GM23338 (cell line): ENCODE data around the gene IGF1R. TPM values are rescaled to one million over a fixed set of nuclear protein-coding genes. Genes with fewer than 3 reads are reported as not detected.

ENCODE experiments used
- ATAC-seq: fragments of 200-7000 bp; cut with Tn5 transposase; 3 replicates; pipeline ENCODE4 v1.9.1; 2020
- DNase-seq: peaks from one replicate; pipeline ENCODE4 v3.0.0-alpha.2; 2015; ENCODE audit warnings: low spot score
- H2AFZ ChIP-seq: fragments of 200-600 bp; sonication (generic); 2 replicates; pipeline ENCODE4 v1.8.0; 2016; ENCODE audit warnings: antibody characterized with exemption, mild to moderate bottlenecking, moderate library complexity
- H3F3A ChIP-seq: fragments of 200-600 bp; sonication (generic); replicated peaks from 2 replicates; pipeline ENCODE4 v1.8.0; 2017; ENCODE audit warnings: antibody characterized with exemption, mixed run types, low read depth
- H3K27ac ChIP-seq: fragments of 200-600 bp; sonication (generic); 2 replicates; pipeline ENCODE4 v1.6.1; 2016; ENCODE audit warnings: low read depth
- H3K27me3 ChIP-seq: fragments of 200-600 bp; sonication (generic); 2 replicates; pipeline ENCODE4 v1.8.0; 2016; ENCODE audit warnings: mild to moderate bottlenecking, mixed run types, moderate library complexity; ENCODE audit not compliant: insufficient read depth
- H3K36me3 ChIP-seq: fragments of 200-600 bp; sonication (generic); 2 replicates; pipeline ENCODE4 v1.8.0; 2016; ENCODE audit warnings: mild to moderate bottlenecking; ENCODE audit not compliant: insufficient read depth
- H3K4me1 ChIP-seq: fragments of 200-600 bp; sonication (generic); 2 replicates; pipeline ENCODE4 v1.8.0; 2016; ENCODE audit warnings: mild to moderate bottlenecking, moderate library complexity; ENCODE audit not compliant: insufficient read depth
- H3K4me2 ChIP-seq: fragments of 200-600 bp; sonication (generic); 2 replicates; pipeline ENCODE4 v1.7.1; 2017; ENCODE audit warnings: mixed run types
- H3K4me3 ChIP-seq: fragments of 200-600 bp; sonication (generic); 2 replicates; pipeline ENCODE4 v1.6.1; 2016; ENCODE audit warnings: mixed run types
- H3K79me2 ChIP-seq: fragments of 200-600 bp; sonication (generic); replicated peaks from 2 replicates; pipeline ENCODE4 v1.8.0; 2017; ENCODE audit warnings: mild to moderate bottlenecking; ENCODE audit not compliant: insufficient read depth
- H3K9me2 ChIP-seq: fragments of 200-600 bp; sonication (generic); 2 replicates; pipeline ENCODE4 v1.8.0; 2017; ENCODE audit not compliant: insufficient read depth
- H4K20me1 ChIP-seq: fragments of 200-600 bp; sonication (generic); replicated peaks from 2 replicates; pipeline ENCODE4 v1.8.0; 2017; ENCODE audit warnings: mild to moderate bottlenecking; ENCODE audit not compliant: insufficient read depth
- H3K27ac Mint-ChIP-seq: 2 replicates; pipeline ENCODE4 v1.8.0; 2020; ENCODE audit warnings: inconsistent platforms, mild to moderate bottlenecking, moderate library complexity, mixed read lengths
- H3K27me3 Mint-ChIP-seq: 3 replicates; pipeline ENCODE4 v1.8.0; 2022; ENCODE audit warnings: low read depth, mild to moderate bottlenecking, moderate library complexity, mixed read lengths, inconsistent platforms; ENCODE audit not compliant: insufficient read depth, poor library complexity
- H3K36me3 Mint-ChIP-seq: 3 replicates; pipeline ENCODE4 v1.8.0; 2021; ENCODE audit warnings: low read depth, mild to moderate bottlenecking, inconsistent platforms, moderate library complexity, mixed read lengths
- H3K4me1 Mint-ChIP-seq: 3 replicates; pipeline ENCODE4 v1.8.0; 2020; ENCODE audit warnings: mild to moderate bottlenecking, inconsistent platforms, mixed read lengths
- H3K4me3 Mint-ChIP-seq: 3 replicates; pipeline ENCODE4 v1.8.0; 2021; ENCODE audit warnings: moderate library complexity, mild to moderate bottlenecking, inconsistent platforms, mixed read lengths
- H3K9me3 Mint-ChIP-seq: 3 replicates; pipeline ENCODE4 v1.8.0; 2020; ENCODE audit warnings: moderate library complexity, mild to moderate bottlenecking, inconsistent platforms, mixed read lengths
- CREB1 ChIP-seq: fragments of 250-450 bp; sonication (Bioruptor Pico); IDR thresholded peaks from 2 replicates; pipeline ENCODE4 v1.5.0; 2020; ENCODE audit warnings: low read depth, mild to moderate bottlenecking, moderate library complexity
- CTCF ChIP-seq, 2 experiments: fragments of 200-600 bp in 1 of 2; sonication (generic) in 1 of 2; conservative IDR thresholded peaks; 2 replicates each; pipeline versions ENCODE4 v1.5.1 to v1.6.1; 2016 to 2017; ENCODE audit warnings: antibody characterized with exemption in 2 of 2, low read depth in 2 of 2, mild to moderate bottlenecking in 2 of 2, moderate library complexity in 1 of 2
- ETS1 ChIP-seq: IDR thresholded peaks from 2 replicates; pipeline ENCODE4 v1.6.1; 2016; ENCODE audit warnings: antibody characterized with exemption
- EZH2 ChIP-seq: fragments of 200-600 bp; sonication (generic); IDR thresholded peaks from one replicate; pipeline ENCODE4 v1.8.0; 2017; ENCODE audit warnings: antibody characterized with exemption, mild to moderate bottlenecking, low read depth; ENCODE audit not compliant: unreplicated experiment
- EZH2phosphoT487 ChIP-seq: fragments of 200-600 bp; sonication (generic); IDR thresholded peaks from one replicate; pipeline ENCODE4 v1.8.1; 2018; ENCODE audit warnings: antibody characterized with exemption; ENCODE audit not compliant: unreplicated experiment
- JUNB ChIP-seq: IDR thresholded peaks from one replicate; pipeline ENCODE4 v1.6.1; 2016; ENCODE audit warnings: antibody characterized with exemption; ENCODE audit not compliant: unreplicated experiment
- NANOG ChIP-seq: IDR thresholded peaks from 2 replicates; pipeline ENCODE4 v1.6.1; 2016; ENCODE audit warnings: antibody characterized with exemption, borderline replicate concordance
- POLR2AphosphoS5 ChIP-seq: IDR thresholded peaks from 2 replicates; pipeline ENCODE4 v1.6.1; 2016; ENCODE audit warnings: antibody characterized with exemption, low read depth
- REST ChIP-seq: IDR thresholded peaks from one replicate; pipeline ENCODE4 v1.6.1; 2018; ENCODE audit warnings: antibody characterized with exemption; ENCODE audit not compliant: unreplicated experiment
- STAT1 ChIP-seq: IDR thresholded peaks from one replicate; pipeline ENCODE4 v1.6.1; 2016; ENCODE audit warnings: antibody characterized with exemption; ENCODE audit not compliant: unreplicated experiment
- ZNF114 ChIP-seq: fragments of 250-450 bp; sonication (Bioruptor Pico); IDR thresholded peaks from 2 replicates; pipeline ENCODE4 v1.5.0; 2020; ENCODE audit warnings: mild to moderate bottlenecking, moderate library complexity
- ZNF331 ChIP-seq: fragments of 250-450 bp; sonication (Bioruptor Pico); IDR thresholded peaks from 2 replicates; pipeline ENCODE4 v1.5.0; 2020; ENCODE audit warnings: low read depth, mild to moderate bottlenecking, moderate library complexity
- ZNF462 ChIP-seq: fragments of 250-450 bp; sonication (Bioruptor Pico); IDR thresholded peaks from 2 replicates; pipeline ENCODE4 v1.5.0; 2020; ENCODE audit warnings: mild to moderate bottlenecking, moderate library complexity
- polyA plus RNA-seq: library from polyadenylated mRNA; unstranded; fragments of >200 nt; fragmentation: Nextera tagmentation; extraction: Ambion mirVana; gene quantifications from 2 replicates; pipeline ENCODE4 v1.2.1, GENCODE V29; 2016
- total RNA-seq: library from RNA; depleted of rRNA; stranded (reverse); fragments of >200 nt; shearing (Covaris generic); gene quantifications from 2 replicates; pipeline ENCODE4 v1.2.3, GENCODE V29; 2014

The IGF1R gene
- total and polyA plus RNA-seq, 2 experiments from 2014 or later, result 20.4 to 92.2 TPM

- peaks cover 7% of the 10 kb centered on the region for H3K27me3 Mint-ChIP-seq
- ATAC-seq, result peak; percentile 49
- H3K4me2 ChIP-seq, result peak overlapping the region; percentile 18
- no peaks in the 10 kb centered on the region for H4K20me1 ChIP-seq
- no peaks in the 10 kb centered on the region for H3K9me2 ChIP-seq
- H3K79me2 ChIP-seq, result no peaks in the 10 kb centered on the region
- peaks cover 8% of the 10 kb centered on the region for H3K4me1 Mint-ChIP-seq
- peak overlapping the region; percentile 14; the same call in 1 of the 2 replicates for H3K4me3 ChIP-seq
- TF ChIP-seq ZNF114 (CRISPR knock-in tag) (no peak), ETS1 (no peak), NANOG (no peak), REST (no peak), ZNF331 (CRISPR knock-in tag) (no peak), CREB1 (CRISPR knock-in tag) (no peak), EZH2 (no peak), EZH2phosphoT487 (no peak), POLR2AphosphoS5 (no peak), ZNF462 (CRISPR knock-in tag) (no peak), STAT1 (no peak), CTCF (conservative IDR thresholded peaks at IDR 0.05; ENCODE audit: low read depth in 2 of 2) (no peak), JUNB (no peak)
- no peaks in the 10 kb centered on the region for H3K36me3 ChIP-seq
- H3K27me3 ChIP-seq, result no peaks in the 10 kb centered on the region
- H2AFZ ChIP-seq, result no peak overlapping the region
- no peaks in the 10 kb centered on the region for H3F3A ChIP-seq
- 0 out of 2 replicates have a peak overlapping the region, but pooled peaks have one; percentile 37 for H3K27ac ChIP-seq
- no peaks in the 10 kb centered on the region for H3K9me3 Mint-ChIP-seq
- H3K4me3 Mint-ChIP-seq, result peak overlapping the region; percentile 19; the same call in 1 of the 3 replicates
- no peak overlapping the region for H3K27ac Mint-ChIP-seq
- no peak for DNase-seq
- peaks cover 12% of the 10 kb centered on the region for H3K4me1 ChIP-seq
- no peaks in the 10 kb centered on the region for H3K36me3 Mint-ChIP-seq
Measured at GRCh38 chr15:98635848-98636247, 12.5 kb upstream of the IGF1R start.
